Spleen (tissue), 7 donors: ENCODE data around the gene QPCT.

Experiments used
- POLR2A ChIP-seq, 3 donors: fragments of 450-650 bp; IDR thresholded peaks; one replicate each; pipeline ENCODE4 v1.5.1; 2017; ENCODE audit warnings: antibody characterized with exemption in 3 of 3, mild to moderate bottlenecking in 1 of 3
- POLR2AphosphoS5 ChIP-seq, 3 donors: sonication (generic); formaldehyde crosslinking; IDR thresholded peaks; one replicate each; pipeline ENCODE4 v1.5.1; 2017; ENCODE audit warnings: antibody characterized with exemption in 3 of 3
- TF ChIP-seq, protein P1 (sequence below), 11 experiments: fragments of 200-600 bp in 7 of 11; fragments of 450-650 bp in 4 of 11; sonication (generic) in 4 of 11; IDR thresholded peaks in 8 of 11; conservative IDR thresholded peaks in 3 of 11; 1 replicate in 7 of 11; 2 replicates in 4 of 11; pipeline versions ENCODE4 v1.4.0 to v1.8.0; 2016 to 2021; ENCODE audit warnings: antibody characterized with exemption in 11 of 11, inconsistent platforms in 4 of 11, mild to moderate bottlenecking in 1 of 11
- donor health status: DM: no; HTN: no; CAD: no; lungs with moderate emphysema.
- donor health status: DM: no; HTN: no; CAD: no.
- donor health status: DM: no; HTN: no; CAD: no.

DNA sequence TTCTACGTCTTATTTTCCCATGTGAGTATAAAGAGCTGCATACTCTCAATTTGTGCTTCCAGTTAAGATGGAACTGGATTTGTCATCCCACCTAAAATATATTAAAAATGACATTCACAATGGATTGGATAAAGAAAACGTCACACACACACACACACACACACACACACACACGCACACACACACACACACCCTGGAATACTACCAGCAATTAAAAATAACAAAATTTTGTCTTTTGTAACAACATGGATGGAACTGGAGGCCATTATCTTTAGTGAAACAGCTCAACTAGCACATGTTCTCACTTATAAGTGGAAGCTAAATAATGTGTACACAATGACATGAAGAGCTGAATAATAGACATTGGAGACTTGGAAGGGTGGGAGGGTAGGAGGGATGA is 3.8 kb upstream of the QPCT start:
- TF ChIP-seq, protein P1, sequence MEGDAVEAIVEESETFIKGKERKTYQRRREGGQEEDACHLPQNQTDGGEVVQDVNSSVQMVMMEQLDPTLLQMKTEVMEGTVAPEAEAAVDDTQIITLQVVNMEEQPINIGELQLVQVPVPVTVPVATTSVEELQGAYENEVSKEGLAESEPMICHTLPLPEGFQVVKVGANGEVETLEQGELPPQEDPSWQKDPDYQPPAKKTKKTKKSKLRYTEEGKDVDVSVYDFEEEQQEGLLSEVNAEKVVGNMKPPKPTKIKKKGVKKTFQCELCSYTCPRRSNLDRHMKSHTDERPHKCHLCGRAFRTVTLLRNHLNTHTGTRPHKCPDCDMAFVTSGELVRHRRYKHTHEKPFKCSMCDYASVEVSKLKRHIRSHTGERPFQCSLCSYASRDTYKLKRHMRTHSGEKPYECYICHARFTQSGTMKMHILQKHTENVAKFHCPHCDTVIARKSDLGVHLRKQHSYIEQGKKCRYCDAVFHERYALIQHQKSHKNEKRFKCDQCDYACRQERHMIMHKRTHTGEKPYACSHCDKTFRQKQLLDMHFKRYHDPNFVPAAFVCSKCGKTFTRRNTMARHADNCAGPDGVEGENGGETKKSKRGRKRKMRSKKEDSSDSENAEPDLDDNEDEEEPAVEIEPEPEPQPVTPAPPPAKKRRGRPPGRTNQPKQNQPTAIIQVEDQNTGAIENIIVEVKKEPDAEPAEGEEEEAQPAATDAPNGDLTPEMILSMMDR (IDR thresholded peaks at IDR 0.05 in 8 of 11, conservative IDR thresholded peaks at IDR 0.05 in 3 of 11) = no peak
- TF ChIP-seq POLR2A (IDR thresholded peaks at IDR 0.05) = no peak
- no peak for TF ChIP-seq POLR2AphosphoS5 (IDR thresholded peaks at IDR 0.05)
